Stomach smooth muscle (tissue), 2 donors: Measurements from ENCODE around the gene ARF3.

Experiments
- H3K27ac ChIP-seq: one replicate; pipeline ENCODE4 v1.7.0; 2013; ENCODE audit warnings: mild to moderate bottlenecking, low read length, inconsistent platforms
- H3K27me3 ChIP-seq, 2 donors: one replicate each; pipeline ENCODE4 v1.7.0; 2013; ENCODE audit warnings: low read length in 2 of 2; ENCODE audit not compliant: insufficient read depth in 2 of 2, control insufficient read depth in 1 of 2
- H3K36me3 ChIP-seq, 2 donors: one replicate each; pipeline ENCODE4 v1.7.0; 2013; ENCODE audit warnings: low read length in 2 of 2; ENCODE audit not compliant: control insufficient read depth in 2 of 2, insufficient read depth in 2 of 2
- H3K4me1 ChIP-seq: one replicate; pipeline ENCODE4 v1.7.0; 2013; ENCODE audit warnings: low read length; ENCODE audit not compliant: control insufficient read depth, insufficient read depth
- H3K4me3 ChIP-seq, 2 donors: one replicate each; pipeline ENCODE4 v1.7.0; 2013; ENCODE audit warnings: low read length in 2 of 2
- H3K9ac ChIP-seq, 2 donors: one replicate each; pipeline ENCODE4 v1.7.0; 2013; ENCODE audit warnings: low read length in 2 of 2, mild to moderate bottlenecking in 1 of 2
- H3K9me3 ChIP-seq, 2 donors: one replicate each; pipeline ENCODE4 v1.7.0; 2013; ENCODE audit warnings: low read length in 2 of 2; ENCODE audit not compliant: control insufficient read depth in 2 of 2
- donor health status: healthy.
- donor health status: Pancreatic carcinoma.

Gene ARF3

GRCh38 chr12:48993787-48994186, 36.5 kb upstream of the ARF3 start:
- no peaks in the 10 kb centered on the region for H3K36me3 ChIP-seq
- H3K9me3 ChIP-seq = no peaks in the 10 kb centered on the region
- H3K4me1 ChIP-seq = peaks cover 23% of the 10 kb centered on the region
- H3K27ac ChIP-seq = no peak overlapping the region
- no peak overlapping the region for H3K9ac ChIP-seq
- H3K27me3 ChIP-seq = peaks cover 35 to 46% of the 10 kb centered on the region in 2 donors
- no peak overlapping the region for H3K4me3 ChIP-seq

- peaks cover 37 to 38% of the 10 kb centered on the region in 2 donors for H3K27me3 ChIP-seq
- H3K9ac ChIP-seq = no peak overlapping the region
- H3K36me3 ChIP-seq = no peaks in the 10 kb centered on the region
- H3K9me3 ChIP-seq = no peaks in the 10 kb centered on the region
- H3K27ac ChIP-seq = no peak overlapping the region
- no peak overlapping the region for H3K4me3 ChIP-seq
- H3K4me1 ChIP-seq = peaks cover 2% of the 10 kb centered on the region
Observed at GRCh38 chr12:48991247-48992050, 34.2 kb upstream of the ARF3 start.

DNA sequence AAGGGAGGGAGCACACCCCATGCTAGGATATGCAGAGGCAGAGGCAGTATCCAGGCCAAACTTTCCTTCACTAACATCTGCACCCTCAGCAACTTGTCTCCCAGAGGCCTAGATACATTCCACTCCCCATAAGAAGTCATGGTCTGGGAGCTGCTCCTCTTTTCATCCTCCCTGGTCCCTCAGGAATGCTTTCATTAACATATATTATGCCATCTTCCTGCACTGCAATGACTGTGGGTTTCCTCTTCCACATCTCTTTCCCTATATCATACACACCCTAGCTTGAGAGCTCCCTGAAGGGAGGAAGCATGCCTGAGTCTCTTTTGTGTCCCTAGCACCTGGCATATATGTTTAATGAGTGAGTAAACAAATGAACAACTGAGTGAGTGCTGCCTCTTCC, 33.3 kb upstream of the ARF3 start:
- Histone ChIP-seq H3K27ac (no peak overlapping the region), H3K4me3 (no peak overlapping the region), H3K4me1 (peaks cover 2% of the 10 kb centered on the region), H3K27me3 (peaks cover 34 to 35% of the 10 kb centered on the region in 2 donors), H3K9ac (no peak overlapping the region), H3K36me3 (no peaks in the 10 kb centered on the region), H3K9me3 (no peaks in the 10 kb centered on the region)

- H3K9ac ChIP-seq = no peak overlapping the region
- no peak overlapping the region for H3K27ac ChIP-seq
- H3K4me1 ChIP-seq = no peaks in the 10 kb centered on the region
- no peak overlapping the region for H3K4me3 ChIP-seq
- peaks cover 20 to 39% of the 10 kb centered on the region in 2 donors for H3K27me3 ChIP-seq
- H3K9me3 ChIP-seq = no peaks in the 10 kb centered on the region
- H3K36me3 ChIP-seq = no peaks in the 10 kb centered on the region
Observed at GRCh38 chr12:48988030-48988649, 30.9 kb upstream of the ARF3 start.

DNA sequence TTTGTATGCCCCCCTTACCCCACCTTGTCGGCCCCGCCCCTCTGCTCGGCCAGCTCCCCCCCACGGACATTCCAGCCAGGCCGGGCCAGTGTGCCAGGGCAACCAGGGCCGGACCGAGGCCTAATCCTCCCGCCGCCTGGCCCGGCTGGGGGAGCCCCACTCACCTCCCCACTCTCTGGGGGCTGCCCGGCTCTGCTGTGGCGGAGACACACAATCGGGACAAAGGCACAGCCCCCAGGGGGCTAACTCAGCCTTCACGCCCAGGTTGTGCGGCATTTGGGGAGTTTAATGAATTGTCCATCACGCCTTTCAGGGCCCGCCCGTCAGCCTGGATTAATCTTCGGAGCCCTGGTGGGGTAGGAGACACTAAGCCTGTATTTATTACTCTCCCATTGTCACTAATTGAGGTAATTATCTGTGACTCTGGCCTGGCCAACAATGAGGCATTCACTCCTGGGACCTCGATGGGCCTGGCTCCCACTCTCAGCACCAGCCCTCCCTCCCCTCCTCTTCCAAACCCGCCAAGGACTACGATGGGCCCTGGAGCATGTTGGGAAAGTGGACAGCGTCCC, 29.5 kb upstream of the ARF3 start:
- peaks cover 27 to 48% of the 10 kb centered on the region in 2 donors for H3K27me3 ChIP-seq

DNA sequence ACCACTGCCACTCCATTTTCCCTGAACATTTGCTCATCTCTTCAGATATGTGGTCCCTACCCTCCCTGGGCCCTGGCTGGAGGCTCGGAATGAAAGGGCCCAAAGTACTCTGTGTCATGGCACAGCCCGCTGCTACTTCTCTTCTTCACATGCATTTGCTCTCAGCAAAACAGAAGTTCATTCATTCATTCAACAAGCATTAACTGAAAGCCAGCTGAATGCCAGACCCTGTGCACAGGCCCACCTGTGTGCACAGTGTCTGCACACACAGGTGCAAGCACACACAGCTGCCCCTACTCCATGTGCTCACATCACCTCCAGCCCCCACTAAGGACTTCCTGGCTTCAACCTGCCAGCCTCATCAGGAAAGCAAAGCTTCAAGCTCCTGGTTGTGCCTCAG, 28.6 kb upstream of the ARF3 start:
- Histone ChIP-seq H3K4me3 (no peak overlapping the region), H3K27me3 (peaks cover 36 to 57% of the 10 kb centered on the region in 2 donors), H3K9ac (no peak overlapping the region), H3K27ac (no peak overlapping the region), H3K36me3 (no peaks in the 10 kb centered on the region), H3K9me3 (no peaks in the 10 kb centered on the region), H3K4me1 (peaks cover 8% of the 10 kb centered on the region)

More for the DNA sequence above, 29.5 kb upstream of the ARF3 start:
- Histone ChIP-seq H3K4me3 (no peak overlapping the region), H3K9ac (no peak overlapping the region), H3K36me3 (no peaks in the 10 kb centered on the region), H3K27ac (no peak overlapping the region), H3K4me1 (no peaks in the 10 kb centered on the region), H3K9me3 (no peaks in the 10 kb centered on the region)

- no peaks in the 10 kb centered on the region for H3K9me3 ChIP-seq
- peaks cover 40 to 59% of the 10 kb centered on the region in 2 donors for H3K27me3 ChIP-seq
- H3K9ac ChIP-seq = no peak overlapping the region
- H3K4me3 ChIP-seq = no peak overlapping the region
- H3K4me1 ChIP-seq = peaks cover 12% of the 10 kb centered on the region
- H3K27ac ChIP-seq = no peak overlapping the region
- H3K36me3 ChIP-seq = no peaks in the 10 kb centered on the region
Observed at GRCh38 chr12:48985475-48985897, 28.2 kb upstream of the ARF3 start.

DNA sequence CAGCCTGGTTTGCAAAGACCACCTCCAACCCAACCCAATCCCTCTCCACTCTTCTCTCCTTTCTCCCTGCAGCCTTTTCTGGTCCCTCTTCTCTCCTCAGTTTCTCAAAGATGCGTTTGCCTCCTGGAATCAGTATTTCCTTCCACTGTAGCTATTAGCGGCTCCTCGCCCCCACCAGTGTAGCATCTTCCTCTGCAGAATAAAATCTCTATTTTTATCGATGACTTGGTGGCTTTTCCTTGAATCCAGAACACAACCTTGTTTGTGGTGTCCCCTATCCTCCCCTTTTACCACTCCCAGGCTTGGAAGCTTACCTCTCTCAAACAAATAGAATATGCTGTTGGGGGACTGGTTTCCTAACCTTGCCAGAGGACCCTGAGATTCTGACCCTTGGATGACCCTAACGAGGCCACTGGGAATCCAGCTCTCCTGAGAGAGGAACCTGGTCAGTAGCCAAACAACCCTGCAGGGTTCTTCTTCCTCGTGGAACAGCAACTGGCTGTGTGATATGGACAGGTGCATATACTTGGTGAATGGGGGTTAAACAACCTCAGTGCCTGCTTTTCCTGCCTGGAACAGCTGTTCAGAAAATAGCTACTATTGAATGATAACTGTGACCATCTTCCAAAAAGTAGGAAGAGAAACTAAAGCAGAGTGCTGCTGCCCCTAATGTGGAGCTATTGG, 25.3 kb upstream of the ARF3 start:
- Histone ChIP-seq H3K4me1 (peaks cover 39% of the 10 kb centered on the region), H3K9ac (no peak overlapping the region), H3K27me3 (peaks cover 59 to 69% of the 10 kb centered on the region in 2 donors)

GRCh38 chr12:48981757-48982157, 24.5 kb upstream of the ARF3 start:
- no peak overlapping the region for H3K4me3 ChIP-seq
- no peak overlapping the region for H3K27ac ChIP-seq
- H3K27me3 ChIP-seq = peaks cover 61 to 71% of the 10 kb centered on the region in 2 donors
- H3K4me1 ChIP-seq = peaks cover 39% of the 10 kb centered on the region
- H3K36me3 ChIP-seq = no peaks in the 10 kb centered on the region
- H3K9me3 ChIP-seq = no peaks in the 10 kb centered on the region
- H3K9ac ChIP-seq = no peak overlapping the region

More for the DNA sequence above, 25.3 kb upstream of the ARF3 start:
- Histone ChIP-seq H3K4me3 (no peak overlapping the region), H3K27ac (no peak overlapping the region), H3K9me3 (no peaks in the 10 kb centered on the region), H3K36me3 (no peaks in the 10 kb centered on the region)

- Histone ChIP-seq H3K9me3 (no peaks in the 10 kb centered on the region), H3K27me3 (peaks cover 62 to 72% of the 10 kb centered on the region in 2 donors), H3K4me3 (peak overlapping the region; percentile 57 to 69), H3K27ac (no peak overlapping the region), H3K36me3 (no peaks in the 10 kb centered on the region), H3K4me1 (peaks cover 39% of the 10 kb centered on the region), H3K9ac (no peak overlapping the region)
Observed at GRCh38 chr12:48980953-48981756, 23.9 kb upstream of the ARF3 start.
